Astrocyte (in vitro differentiated cells and primary cell): ENCODE results near the gene FHIT. TPM values are rescaled to one million over a fixed set of nuclear protein-coding genes. Genes with fewer than 3 reads are reported as not detected.

Source experiments
- DNase-seq: peaks from one replicate; pipeline ENCODE4 v3.0.0-alpha.2; 2010; ENCODE audit warnings: low read depth
- FAIRE-seq: peaks from 2 replicates; lab custom pipeline; 2011; peaks lifted over from hg19 to GRCh38; lab: Jason Lieb, UNC
- H2AFZ ChIP-seq: 2 replicates; pipeline ENCODE4 v1.6.0; 2012; ENCODE audit warnings: low read depth, low read length, inconsistent platforms
- H3K27ac ChIP-seq: 2 replicates; pipeline ENCODE4 v1.5.1; 2011; ENCODE audit warnings: low read depth, low read length, inconsistent platforms
- H3K27me3 ChIP-seq: 2 replicates; pipeline ENCODE4 v1.6.0; 2011; ENCODE audit warnings: low read length, inconsistent platforms; ENCODE audit not compliant: insufficient read depth
- H3K36me3 ChIP-seq: 2 replicates; pipeline ENCODE4 v1.5.1; 2011; ENCODE audit warnings: low read length, inconsistent platforms; ENCODE audit not compliant: insufficient read depth
- H3K4me1 ChIP-seq: 2 replicates; pipeline ENCODE4 v1.5.1; 2011; ENCODE audit warnings: low read length, inconsistent platforms; ENCODE audit not compliant: insufficient read depth
- H3K4me2 ChIP-seq: 2 replicates; pipeline ENCODE4 v1.6.0; 2012; ENCODE audit warnings: low read length, inconsistent platforms
- H3K4me3 ChIP-seq: 2 replicates; pipeline ENCODE4 v1.5.1; 2011; ENCODE audit warnings: low read depth, mild to moderate bottlenecking, low read length, inconsistent platforms; ENCODE audit not compliant: insufficient read depth
- H3K79me2 ChIP-seq: 2 replicates; pipeline ENCODE4 v1.6.0; 2012; ENCODE audit warnings: mild to moderate bottlenecking, low read length, inconsistent platforms; ENCODE audit not compliant: insufficient read depth
- H3K9ac ChIP-seq: 2 replicates; pipeline ENCODE4 v1.6.0; 2012; ENCODE audit warnings: mild to moderate bottlenecking, low read length, inconsistent platforms
- H3K9me3 ChIP-seq: 2 replicates; pipeline ENCODE4 v1.5.1; 2012; ENCODE audit warnings: low read depth, mild to moderate bottlenecking, low read length, inconsistent platforms; ENCODE audit not compliant: insufficient read depth
- H4K20me1 ChIP-seq: 2 replicates; pipeline ENCODE4 v1.6.0; 2012; ENCODE audit warnings: low read length, inconsistent platforms; ENCODE audit not compliant: insufficient read depth
- H3K27ac Mint-ChIP-seq: one replicate; pipeline ENCODE4 v1.8.0; 2021; ENCODE audit warnings: mild to moderate bottlenecking, mixed read lengths; ENCODE audit not compliant: unreplicated experiment
- H3K27me3 Mint-ChIP-seq: one replicate; pipeline ENCODE4 v1.8.0; 2021; ENCODE audit warnings: low read depth, mixed read lengths; ENCODE audit not compliant: unreplicated experiment
- H3K36me3 Mint-ChIP-seq: one replicate; pipeline ENCODE4 v1.8.0; 2021; ENCODE audit warnings: low read depth, mixed read lengths; ENCODE audit not compliant: unreplicated experiment
- H3K4me1 Mint-ChIP-seq: one replicate; pipeline ENCODE4 v1.8.0; 2021; ENCODE audit warnings: low read depth, mixed read lengths; ENCODE audit not compliant: unreplicated experiment
- H3K4me3 Mint-ChIP-seq: one replicate; pipeline ENCODE4 v1.8.0; 2021; ENCODE audit warnings: mild to moderate bottlenecking, moderate library complexity, mixed read lengths; ENCODE audit not compliant: unreplicated experiment
- H3K9me3 Mint-ChIP-seq: one replicate; pipeline ENCODE4 v1.8.0; 2021; ENCODE audit warnings: mild to moderate bottlenecking, mixed read lengths; ENCODE audit not compliant: unreplicated experiment
- CTCF ChIP-seq: IDR thresholded peaks from 2 replicates; pipeline ENCODE4 v1.5.1; 2011; ENCODE audit warnings: low read depth, mild to moderate bottlenecking, inconsistent platforms, low read length, moderate library complexity; ENCODE audit not compliant: insufficient read depth
- EZH2 ChIP-seq: IDR thresholded peaks from 2 replicates; pipeline ENCODE4 v1.6.1; 2012; ENCODE audit warnings: mild to moderate bottlenecking, low read length, inconsistent platforms; ENCODE audit not compliant: insufficient read depth
- total RNA-seq: library from RNA; stranded (reverse); gene quantifications from 2 replicates; pipeline ENCODE4 v1.2.1, GENCODE V29; 2021

Gene FHIT
- total RNA-seq, 1 donor from 2014 or later, result 6.7 TPM

- H3K4me1 Mint-ChIP-seq, result no peaks in the 10 kb centered on the region
- Histone ChIP-seq H2AFZ (no peak overlapping the region), H3K79me2 (no peaks in the 10 kb centered on the region), H3K27me3 (no peaks in the 10 kb centered on the region), H3K9ac (no peak overlapping the region), H3K4me2 (no peak overlapping the region), H4K20me1 (no peaks in the 10 kb centered on the region), H3K9me3 (no peaks in the 10 kb centered on the region), H3K36me3 (no peaks in the 10 kb centered on the region), H3K4me3 (no peak overlapping the region), H3K27ac (no peak overlapping the region), H3K4me1 (no peaks in the 10 kb centered on the region)
- no peaks in the 10 kb centered on the region for H3K27me3 Mint-ChIP-seq
- no peak for DNase-seq
- H3K9me3 Mint-ChIP-seq, result no peaks in the 10 kb centered on the region
- peaks cover 2% of the 10 kb centered on the region for H3K36me3 Mint-ChIP-seq
- TF ChIP-seq CTCF (no peak), EZH2 (no peak)
- no peak overlapping the region for H3K4me3 Mint-ChIP-seq
- H3K27ac Mint-ChIP-seq, result no peak overlapping the region
- no peak for FAIRE-seq
Measured at GRCh38 chr3:61226166-61226686, 25.0 kb downstream of the FHIT start.

GRCh38 chr3:61224823-61225222, 26.4 kb downstream of the FHIT start:
- H3K9ac ChIP-seq, result no peak overlapping the region
- H3K4me1 ChIP-seq, result no peaks in the 10 kb centered on the region
- no peaks in the 10 kb centered on the region for H3K27me3 ChIP-seq
- Mint-ChIP-seq H3K9me3 (no peaks in the 10 kb centered on the region), H3K27ac (no peak overlapping the region), H3K4me3 (no peak overlapping the region), H3K27me3 (no peaks in the 10 kb centered on the region), H3K36me3 (no peaks in the 10 kb centered on the region), H3K4me1 (no peaks in the 10 kb centered on the region)
- no peaks in the 10 kb centered on the region for H3K36me3 ChIP-seq
- no peak overlapping the region for H3K27ac ChIP-seq
- DNase-seq (no peak), FAIRE-seq (no peak)
- H2AFZ ChIP-seq, result no peak overlapping the region
- TF ChIP-seq EZH2 (no peak), CTCF (no peak)
- H4K20me1 ChIP-seq, result no peaks in the 10 kb centered on the region
- H3K4me3 ChIP-seq, result no peak overlapping the region
- no peaks in the 10 kb centered on the region for H3K79me2 ChIP-seq
- H3K9me3 ChIP-seq, result no peaks in the 10 kb centered on the region
- H3K4me2 ChIP-seq, result no peak overlapping the region

GRCh38 chr3:61223451-61223850, 27.8 kb downstream of the FHIT start:
- Histone ChIP-seq H3K27me3 (no peaks in the 10 kb centered on the region), H3K4me2 (no peak overlapping the region), H3K79me2 (no peaks in the 10 kb centered on the region), H2AFZ (no peak overlapping the region), H4K20me1 (no peaks in the 10 kb centered on the region), H3K36me3 (no peaks in the 10 kb centered on the region), H3K4me3 (no peak overlapping the region), H3K9me3 (no peaks in the 10 kb centered on the region), H3K4me1 (no peaks in the 10 kb centered on the region), H3K9ac (no peak overlapping the region), H3K27ac (no peak overlapping the region)
- no peak overlapping the region for H3K4me3 Mint-ChIP-seq
- DNase-seq, result no peak
- H3K9me3 Mint-ChIP-seq, result no peaks in the 10 kb centered on the region
- FAIRE-seq, result no peak
- TF ChIP-seq CTCF (no peak), EZH2 (no peak)
- H3K36me3 Mint-ChIP-seq, result no peaks in the 10 kb centered on the region
- no peaks in the 10 kb centered on the region for H3K27me3 Mint-ChIP-seq
- H3K27ac Mint-ChIP-seq, result no peak overlapping the region
- no peaks in the 10 kb centered on the region for H3K4me1 Mint-ChIP-seq
